ENCODE data around the gene SSBP4.

The SSBP4 gene

DNA sequence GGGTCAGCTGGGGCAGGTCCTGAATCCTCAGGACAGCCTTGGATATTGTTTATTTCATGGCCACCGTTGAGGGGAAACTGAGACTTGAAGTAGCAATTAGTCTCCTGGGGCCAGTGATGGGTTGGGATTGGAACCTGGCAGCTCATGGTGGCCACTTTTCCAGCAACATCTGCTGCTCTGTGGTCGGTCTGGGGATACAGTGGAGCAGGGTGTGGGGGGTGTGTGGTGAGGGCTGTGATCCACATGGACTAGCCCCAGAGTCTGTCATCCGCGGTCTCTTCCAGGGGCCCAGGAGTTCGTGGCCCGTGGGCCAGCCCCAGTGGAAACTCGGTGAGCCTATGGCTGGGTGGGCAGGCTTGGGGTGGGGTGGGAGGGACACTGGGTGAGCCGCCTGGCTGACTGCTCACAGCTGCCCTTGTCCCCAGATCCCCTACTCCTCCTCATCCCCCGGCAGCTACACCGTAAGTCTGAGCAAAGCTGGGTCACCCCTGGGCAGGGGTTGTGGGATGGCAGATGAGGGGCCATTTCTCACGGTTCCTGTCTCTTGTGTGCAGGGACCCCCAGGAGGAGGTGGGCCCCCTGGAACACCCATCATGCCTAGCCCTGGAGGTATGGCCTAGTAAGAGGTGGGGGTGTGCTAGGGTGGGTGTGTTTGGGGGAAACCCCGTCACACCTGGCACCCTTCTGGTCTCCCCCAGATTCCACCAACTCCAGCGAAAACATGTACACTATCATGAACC lies 13.2 kb downstream of the SSBP4 start:
- TF ChIP-seq, protein P1, sequence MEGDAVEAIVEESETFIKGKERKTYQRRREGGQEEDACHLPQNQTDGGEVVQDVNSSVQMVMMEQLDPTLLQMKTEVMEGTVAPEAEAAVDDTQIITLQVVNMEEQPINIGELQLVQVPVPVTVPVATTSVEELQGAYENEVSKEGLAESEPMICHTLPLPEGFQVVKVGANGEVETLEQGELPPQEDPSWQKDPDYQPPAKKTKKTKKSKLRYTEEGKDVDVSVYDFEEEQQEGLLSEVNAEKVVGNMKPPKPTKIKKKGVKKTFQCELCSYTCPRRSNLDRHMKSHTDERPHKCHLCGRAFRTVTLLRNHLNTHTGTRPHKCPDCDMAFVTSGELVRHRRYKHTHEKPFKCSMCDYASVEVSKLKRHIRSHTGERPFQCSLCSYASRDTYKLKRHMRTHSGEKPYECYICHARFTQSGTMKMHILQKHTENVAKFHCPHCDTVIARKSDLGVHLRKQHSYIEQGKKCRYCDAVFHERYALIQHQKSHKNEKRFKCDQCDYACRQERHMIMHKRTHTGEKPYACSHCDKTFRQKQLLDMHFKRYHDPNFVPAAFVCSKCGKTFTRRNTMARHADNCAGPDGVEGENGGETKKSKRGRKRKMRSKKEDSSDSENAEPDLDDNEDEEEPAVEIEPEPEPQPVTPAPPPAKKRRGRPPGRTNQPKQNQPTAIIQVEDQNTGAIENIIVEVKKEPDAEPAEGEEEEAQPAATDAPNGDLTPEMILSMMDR (IDR thresholded peaks at IDR 0.05; ENCODE audit: low read depth, low read length): no peak
- H3K4me3 ChIP-seq (ENCODE audit: low read depth, low read length): no peak overlapping the region

- H3K4me3 ChIP-seq (ENCODE audit: low read depth, low read length): no peak overlapping the region
- TF ChIP-seq, protein P1 (IDR thresholded peaks at IDR 0.05; ENCODE audit: low read depth, low read length): no peak
Observed at GRCh38 chr19:18433015-18433691, 14.0 kb downstream of the SSBP4 start.

- TF ChIP-seq, protein P1 (IDR thresholded peaks at IDR 0.05; ENCODE audit: low read depth, low read length): no peak
- no peak overlapping the region for H3K4me3 ChIP-seq (ENCODE audit: low read depth, low read length)
Observed at GRCh38 chr19:18433735-18434398, 14.7 kb downstream of the SSBP4 start.

DNA sequence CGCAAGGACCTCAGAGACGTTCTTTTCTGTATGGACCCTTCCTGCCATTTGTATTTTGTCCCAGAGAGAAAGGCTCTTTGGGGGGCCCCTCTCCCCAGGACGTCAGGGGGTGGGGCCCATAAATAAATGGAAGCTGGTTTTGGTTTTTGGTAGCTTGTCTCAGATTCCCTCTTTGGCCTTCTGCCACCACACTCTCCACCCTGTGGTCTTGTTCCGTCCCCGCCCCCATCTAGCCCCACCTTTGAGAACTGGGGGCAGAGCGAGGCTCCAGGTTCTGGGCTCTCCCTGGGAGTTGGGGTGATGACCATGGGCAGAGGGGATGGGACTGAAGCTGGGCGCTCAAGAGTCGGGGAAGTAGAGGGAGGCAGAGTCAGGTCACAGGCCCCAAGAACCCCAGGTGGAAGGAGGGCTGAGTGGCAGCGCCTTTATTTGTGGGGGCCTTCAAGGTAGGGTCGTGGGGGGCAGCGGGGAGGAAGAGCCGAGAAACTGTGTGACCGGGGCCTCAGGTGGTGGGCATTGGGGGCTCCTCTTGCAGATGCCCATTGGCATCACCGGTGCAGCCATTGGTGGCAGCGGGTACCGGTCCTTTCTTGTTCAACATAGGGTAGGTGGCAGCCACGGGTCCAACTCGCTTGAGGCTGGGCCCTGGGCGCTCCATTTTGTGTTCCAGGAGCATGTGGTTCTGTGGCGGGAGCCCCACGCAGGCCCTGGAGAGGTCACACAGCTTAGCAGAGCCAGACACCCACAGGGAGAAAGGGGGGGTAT lies 15.4 kb downstream of the SSBP4 start:
- no peak overlapping the region for H3K4me3 ChIP-seq (ENCODE audit: low read depth, low read length)
- TF ChIP-seq, protein P1 (IDR thresholded peaks at IDR 0.05; ENCODE audit: low read depth, low read length): no peak

DNA sequence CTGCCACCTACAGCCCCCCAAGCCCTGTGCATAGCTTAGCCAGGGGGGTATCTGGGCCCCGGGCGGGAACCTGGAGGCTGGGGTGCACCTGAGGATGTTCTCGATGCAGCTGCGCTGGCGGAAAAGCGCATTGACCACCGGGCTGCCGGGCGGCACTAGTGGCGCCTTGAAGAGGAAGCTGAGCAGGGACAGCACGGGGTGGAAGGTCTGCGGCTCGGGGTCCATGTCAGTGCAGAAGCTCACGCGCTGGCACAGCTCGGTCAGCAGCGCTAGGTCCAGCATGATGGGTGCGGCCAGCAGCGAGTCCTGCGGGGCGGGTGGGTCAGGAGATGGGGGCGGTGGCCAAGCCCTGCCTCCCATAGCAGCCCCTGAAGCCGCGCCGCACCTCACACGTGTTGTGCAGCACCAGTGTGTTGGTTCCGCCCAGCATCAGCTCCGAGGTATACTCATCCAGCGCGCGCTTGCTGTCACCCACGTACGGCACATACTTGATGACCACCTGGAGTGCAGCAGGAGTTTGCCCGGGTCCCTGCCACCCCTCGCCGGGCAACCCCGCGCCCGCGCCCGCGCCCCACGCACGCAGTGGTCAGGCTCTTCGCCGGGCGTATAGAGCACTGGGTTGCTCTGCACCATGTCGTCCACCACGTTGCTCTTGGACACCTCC lies 16.1 kb downstream of the SSBP4 start:
- no peak overlapping the region for H3K4me3 ChIP-seq (ENCODE audit: low read depth, low read length)
- TF ChIP-seq, protein P1 (IDR thresholded peaks at IDR 0.05; ENCODE audit: low read depth, low read length): no peak

DNA sequence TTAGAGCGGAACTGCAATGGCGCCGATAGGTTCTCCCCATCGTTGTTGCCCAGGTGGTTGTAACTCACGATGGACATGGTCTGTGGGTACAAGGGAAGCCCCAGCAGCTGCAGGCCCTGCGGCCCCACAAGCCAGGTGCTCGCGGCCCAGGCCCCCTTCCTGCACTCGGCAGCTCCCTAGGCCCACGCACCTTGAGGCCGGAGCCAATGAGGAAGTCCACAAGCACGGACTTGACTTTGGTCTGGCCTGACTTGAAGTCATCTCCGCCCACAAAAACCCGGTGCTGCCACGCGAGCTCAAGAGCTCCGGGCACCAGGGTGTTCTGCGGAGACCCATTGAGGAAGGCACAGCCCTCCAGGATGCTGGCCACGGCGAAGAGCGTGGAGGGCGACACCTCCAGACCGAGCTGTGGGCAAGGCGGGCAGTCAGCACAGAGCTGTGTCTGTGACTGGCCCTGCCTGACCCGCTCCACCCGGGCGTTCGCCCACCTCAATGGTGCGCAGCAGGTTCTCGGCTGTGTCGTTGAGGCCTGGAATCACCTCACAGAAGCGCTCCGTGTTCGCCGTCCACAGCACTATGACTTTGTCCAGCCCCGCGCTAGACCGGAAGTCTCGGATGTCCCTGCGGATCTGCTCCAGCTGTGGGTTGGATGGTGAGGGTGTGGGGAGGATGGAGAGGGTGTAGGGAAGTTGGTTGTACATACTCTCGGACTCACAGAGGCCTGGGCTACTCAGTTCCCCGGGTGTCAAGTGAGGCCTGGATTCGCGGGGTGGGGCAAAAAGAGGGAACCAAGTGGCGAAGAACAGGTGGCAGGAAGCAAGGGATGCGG lies 16.9 kb downstream of the SSBP4 start:
- H3K4me3 ChIP-seq (ENCODE audit: low read depth, low read length): no peak overlapping the region
- TF ChIP-seq, protein P1 (IDR thresholded peaks at IDR 0.05; ENCODE audit: low read depth, low read length): no peak
